ENCODE results near the gene AOPEP.
A peak's percentile ranks its signal among the peaks of the same experiment; 100 is the strongest.

Gene AOPEP

GRCh38 chr9:95084254-95084934 is 357.9 kb downstream of the AOPEP start:
- no peak for DNase-seq (ENCODE audit: low spot score)

GRCh38 chr9:95085036-95085770 is 358.7 kb downstream of the AOPEP start:
- DNase-seq (ENCODE audit: low spot score): no peak

GRCh38 chr9:95085861-95086563 is 359.5 kb downstream of the AOPEP start:
- no peak for DNase-seq (ENCODE audit: low spot score)

GRCh38 chr9:95086564-95086955 is 360.1 kb downstream of the AOPEP start:
- DNase-seq (ENCODE audit: low spot score): no peak

- DNase-seq (ENCODE audit: low spot score): no peak
Observed at GRCh38 chr9:95087659-95088242, 361.3 kb downstream of the AOPEP start.

- no peak for DNase-seq (ENCODE audit: low spot score)
Observed at GRCh38 chr9:95088421-95089161, 362.1 kb downstream of the AOPEP start.

- no peak for DNase-seq (ENCODE audit: low spot score)
Observed at GRCh38 chr9:95089257-95090022, 362.9 kb downstream of the AOPEP start.

GRCh38 chr9:95090023-95090791 is 363.7 kb downstream of the AOPEP start:
- DNase-seq (ENCODE audit: low spot score): no peak

GRCh38 chr9:95090871-95091577 is 364.5 kb downstream of the AOPEP start:
- no peak for DNase-seq (ENCODE audit: low spot score)

GRCh38 chr9:95091601-95092261 is 365.2 kb downstream of the AOPEP start:
- peak; percentile 25 for DNase-seq (ENCODE audit: low spot score)

- DNase-seq (ENCODE audit: low spot score): peak; percentile 60
Observed at GRCh38 chr9:95092262-95093072, 366.0 kb downstream of the AOPEP start.

GRCh38 chr9:95093586-95093985 is 367.1 kb downstream of the AOPEP start:
- DNase-seq (ENCODE audit: low spot score): no peak

GRCh38 chr9:95094002-95094401 is 367.5 kb downstream of the AOPEP start:
- DNase-seq (ENCODE audit: low spot score): no peak

GRCh38 chr9:95095641-95096355 is 369.3 kb downstream of the AOPEP start:
- no peak for DNase-seq (ENCODE audit: low spot score)

GRCh38 chr9:95096381-95096780 is 369.9 kb downstream of the AOPEP start:
- no peak for DNase-seq (ENCODE audit: low spot score)

- DNase-seq (ENCODE audit: low spot score): no peak
Observed at GRCh38 chr9:95096807-95097206, 370.3 kb downstream of the AOPEP start.

GRCh38 chr9:95097279-95097678 is 370.8 kb downstream of the AOPEP start:
- DNase-seq (ENCODE audit: low spot score): no peak
